ENCODE results near the gene MPL.
"Not testable (repeated sequence)": the region's sequence is repeated elsewhere in the genome, so short reads cannot be mapped to it uniquely, and the experiment has no call there.

MPL gene

DNA sequence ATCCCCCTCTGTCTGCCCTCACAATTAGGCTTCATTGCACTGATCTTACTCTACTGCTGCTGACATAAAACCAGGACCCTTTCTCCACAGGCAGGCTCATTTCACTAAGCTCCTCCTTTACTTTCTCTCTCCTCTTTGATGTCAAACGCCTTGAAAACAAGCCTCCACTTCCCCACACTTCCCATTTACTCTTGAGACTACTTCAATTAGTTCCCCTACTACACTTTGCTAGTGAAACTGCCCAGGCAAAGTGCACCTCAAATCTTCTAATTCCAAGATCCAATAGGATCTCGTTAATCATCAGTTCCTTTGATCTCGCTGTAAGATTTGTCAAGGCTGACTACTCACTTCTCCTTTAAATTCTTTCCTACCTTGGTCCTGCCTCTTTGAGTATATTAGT, 15.3 kb downstream of the MPL start:
- FAIRE-seq (no peak), DNase-seq (ENCODE audit: low spot score) (no peak)

- FAIRE-seq (no peak), DNase-seq (ENCODE audit: low spot score) (no peak)
Measured at GRCh38 chr1:43354471-43354870, 16.9 kb downstream of the MPL start.

DNA sequence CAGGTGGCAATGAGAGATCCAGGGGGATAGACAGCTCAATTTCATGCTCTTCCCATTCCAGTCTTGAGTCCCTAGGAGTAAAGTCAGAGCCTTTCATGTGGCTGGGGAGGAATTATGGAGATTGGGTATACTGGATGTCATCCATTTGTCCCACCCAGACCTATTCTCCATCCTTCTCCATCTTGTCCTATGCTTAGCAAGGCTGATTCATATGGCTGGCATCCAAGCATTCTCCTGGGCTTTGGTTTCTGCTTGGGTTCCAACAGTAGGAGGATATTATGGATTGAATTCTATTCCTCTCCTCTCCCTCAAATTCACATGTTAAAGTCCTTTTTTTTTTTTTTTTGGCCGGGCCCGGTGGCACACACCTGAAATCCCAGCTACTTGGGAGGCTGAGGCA, 17.3 kb downstream of the MPL start:
- FAIRE-seq (no peak), DNase-seq (ENCODE audit: low spot score) (no peak)

DNA sequence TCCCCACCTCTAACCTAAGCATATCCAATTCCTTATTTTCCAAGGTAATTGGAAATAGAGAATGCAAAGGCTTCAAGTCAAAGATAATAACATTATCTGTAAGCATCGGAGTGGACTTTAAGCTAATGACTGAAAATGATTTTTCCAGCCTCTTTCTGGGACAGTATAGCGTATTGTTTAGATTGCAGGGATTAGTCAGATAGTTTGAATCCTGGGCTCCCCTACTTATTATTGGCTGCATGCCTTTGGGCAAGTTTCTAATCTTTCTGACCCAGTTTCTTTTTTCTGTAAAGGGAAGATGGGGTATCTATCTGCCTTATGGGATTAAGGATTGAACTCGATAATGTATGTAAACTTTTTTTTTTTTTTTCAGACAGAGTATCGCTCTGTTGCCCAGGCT, 19.6 kb downstream of the MPL start:
- DNase-seq (ENCODE audit: low spot score): no peak
- no peak for FAIRE-seq

- no peak for FAIRE-seq
Measured at GRCh38 chr1:43358121-43358745, 20.6 kb downstream of the MPL start.

DNA sequence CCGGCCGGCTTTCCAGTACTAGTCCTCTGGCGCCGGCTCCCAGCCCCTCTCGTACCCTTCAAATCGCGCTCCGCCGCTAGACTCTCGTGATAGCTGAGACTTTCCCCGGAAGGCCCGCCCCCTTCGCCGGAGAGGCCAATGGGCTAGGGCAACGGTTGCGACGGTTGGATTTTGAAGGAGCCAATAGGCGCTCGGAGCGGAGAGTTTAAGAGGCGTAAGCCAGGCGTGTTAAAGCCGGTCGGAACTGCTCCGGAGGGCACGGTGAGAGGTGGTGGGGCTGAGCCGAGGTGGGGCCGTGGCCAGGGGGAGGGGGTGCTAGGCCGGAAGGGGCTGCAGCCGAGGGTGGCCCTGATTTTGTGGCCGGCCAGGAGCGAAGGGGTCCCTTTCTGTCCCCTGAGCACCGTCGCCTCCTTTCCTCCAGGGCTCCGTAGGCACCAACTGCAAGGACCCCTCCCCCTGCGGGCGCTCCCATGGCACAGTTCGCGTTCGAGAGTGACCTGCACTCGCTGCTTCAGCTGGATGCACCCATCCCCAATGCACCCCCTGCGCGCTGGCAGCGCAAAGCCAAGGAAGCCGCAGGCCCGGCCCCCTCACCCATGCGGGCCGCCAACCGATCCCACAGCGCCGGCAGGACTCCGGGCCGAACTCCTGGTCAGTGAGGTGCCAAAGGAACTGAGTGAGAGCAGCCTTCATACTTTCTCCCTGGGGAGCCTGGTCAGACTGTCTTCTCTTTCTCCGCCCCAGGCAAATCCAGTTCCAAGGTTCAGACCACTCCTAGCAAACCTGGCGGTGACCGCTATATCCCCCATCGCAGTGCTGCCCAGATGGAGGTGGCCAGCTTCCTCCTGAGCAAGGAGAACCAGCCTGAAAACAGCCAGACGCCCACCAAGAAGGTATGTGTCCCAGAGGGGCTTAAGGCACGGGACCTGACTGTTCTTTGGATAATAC, 21.4 kb downstream of the MPL start, which contains the start of gene CDC20:
Gene CDC20, plus strand, starts transcription at position 236 of the 948 bp plus-strand sequence. Its CDS starts 235 bp downstream, at position 471.
- peak; percentile 83 for FAIRE-seq
- peak; percentile 95 for DNase-seq (ENCODE audit: low spot score)

More at GRCh38 chr1:43358121-43358745, 20.6 kb downstream of the MPL start:
- peak; percentile 39 for DNase-seq (ENCODE audit: low spot score)

GRCh38 chr1:43359696-43360095, 22.1 kb downstream of the MPL start:
- FAIRE-seq (no peak), DNase-seq (ENCODE audit: low spot score) (peak; percentile 48)

DNA sequence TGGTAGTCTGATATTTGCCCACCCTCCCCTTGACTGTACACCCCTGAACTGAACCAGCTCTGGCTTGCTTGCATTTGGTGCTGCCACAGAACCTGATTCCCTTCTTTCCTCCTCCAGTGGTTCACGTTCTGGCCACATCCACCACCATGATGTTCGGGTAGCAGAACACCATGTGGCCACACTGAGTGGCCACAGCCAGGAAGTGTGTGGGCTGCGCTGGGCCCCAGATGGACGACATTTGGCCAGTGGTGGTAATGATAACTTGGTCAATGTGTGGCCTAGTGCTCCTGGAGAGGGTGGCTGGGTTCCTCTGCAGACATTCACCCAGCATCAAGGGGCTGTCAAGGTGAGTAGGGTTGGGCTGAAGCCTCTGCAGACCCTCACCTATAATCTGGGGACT, 23.0 kb downstream of the MPL start:
- no peak for FAIRE-seq
- no peak for DNase-seq (ENCODE audit: low spot score)

DNA sequence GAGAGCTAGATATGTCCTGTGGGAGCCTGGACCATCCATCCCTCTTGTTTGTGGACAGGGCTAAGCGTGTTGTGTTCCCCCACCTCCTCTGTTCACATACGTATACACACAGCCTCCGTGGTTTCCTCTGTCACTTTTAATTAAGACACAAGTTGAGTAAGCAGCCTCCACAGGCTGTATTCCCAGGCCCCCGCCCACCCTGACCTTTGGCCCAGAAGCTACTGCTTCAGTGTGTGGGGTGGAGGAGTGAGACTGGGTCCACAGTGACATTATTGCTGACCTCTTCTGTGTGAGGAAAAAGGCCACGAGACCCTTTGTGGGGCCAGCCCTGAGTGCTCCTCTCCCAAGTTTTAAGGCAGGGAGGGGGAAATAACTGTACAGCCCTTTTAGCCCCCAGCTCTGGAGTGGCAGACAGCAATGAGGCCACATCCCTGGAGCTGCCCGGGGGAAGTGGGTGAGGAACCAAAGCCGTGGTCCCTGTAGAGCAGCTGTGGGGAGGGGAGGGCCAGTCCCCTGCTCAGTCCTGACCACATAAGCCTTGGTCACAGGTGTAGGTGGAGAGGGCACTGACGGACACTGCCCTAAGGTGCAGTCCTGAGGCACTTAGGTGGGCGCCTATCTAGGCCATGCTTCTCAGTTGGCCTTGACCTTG, 25.8 kb downstream of the MPL start:
- FAIRE-seq (no peak), DNase-seq (ENCODE audit: low spot score) (peak; percentile 23)

DNA sequence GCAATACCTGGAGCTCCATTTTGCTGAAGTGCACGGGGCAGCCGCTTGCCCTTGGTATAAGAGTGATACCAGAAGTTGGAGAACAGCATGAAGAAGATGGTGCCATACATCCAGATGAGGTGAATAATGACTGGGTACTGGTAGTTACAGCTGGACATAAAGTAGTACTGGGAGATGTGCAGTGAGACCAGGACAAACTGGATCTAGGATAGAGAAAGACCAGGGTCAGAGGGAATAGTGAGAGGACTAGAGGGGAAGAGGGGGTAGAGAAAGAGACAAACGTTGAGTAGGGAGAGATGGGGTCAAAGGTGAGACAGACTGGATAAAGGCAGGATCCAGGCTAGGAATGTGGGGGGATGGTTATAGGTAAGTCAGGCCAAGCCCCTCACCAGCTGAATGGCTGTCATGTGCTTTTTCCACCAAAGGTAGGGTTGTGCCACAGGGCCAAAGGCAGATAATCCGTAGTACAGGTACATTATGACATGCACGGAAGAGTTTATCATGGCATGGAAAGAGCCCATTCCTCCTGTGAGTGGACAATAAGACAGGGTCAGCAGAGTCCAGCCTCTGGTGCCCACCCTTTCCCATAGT, 26.4 kb downstream of the MPL start:
- DNase-seq (ENCODE audit: low spot score) (no peak), FAIRE-seq (no peak)

- FAIRE-seq (no peak), DNase-seq (ENCODE audit: low spot score) (no peak)
Measured at GRCh38 chr1:43365678-43366077, 28.1 kb downstream of the MPL start.

DNA sequence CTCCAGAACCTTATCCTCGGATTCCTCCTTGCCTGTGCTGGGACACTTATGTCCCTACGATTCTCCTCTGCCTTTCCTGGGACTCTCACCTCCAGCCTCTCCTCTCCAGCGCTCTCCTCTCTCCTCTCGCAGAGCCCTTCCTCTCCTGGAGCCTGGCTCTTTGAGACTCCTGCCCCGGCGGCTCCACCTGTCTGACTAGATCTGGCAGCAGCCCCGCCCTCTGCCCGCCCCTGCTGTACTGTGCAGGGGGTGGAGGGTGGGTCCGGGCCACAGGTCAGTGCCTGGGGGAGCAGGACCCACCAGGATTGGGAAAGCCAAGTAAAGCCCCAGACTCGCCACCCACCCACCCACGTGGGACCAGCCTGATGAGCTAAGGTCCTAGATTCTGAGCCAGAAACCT, 28.6 kb downstream of the MPL start:
- no peak for FAIRE-seq
- DNase-seq (ENCODE audit: low spot score): no peak

GRCh38 chr1:43366601-43367025, 29.0 kb downstream of the MPL start:
- FAIRE-seq: no peak
- no peak for DNase-seq (ENCODE audit: low spot score)

- FAIRE-seq (no peak), DNase-seq (ENCODE audit: low spot score) (no peak)
Measured at GRCh38 chr1:43367026-43367903, 29.6 kb downstream of the MPL start.

DNA sequence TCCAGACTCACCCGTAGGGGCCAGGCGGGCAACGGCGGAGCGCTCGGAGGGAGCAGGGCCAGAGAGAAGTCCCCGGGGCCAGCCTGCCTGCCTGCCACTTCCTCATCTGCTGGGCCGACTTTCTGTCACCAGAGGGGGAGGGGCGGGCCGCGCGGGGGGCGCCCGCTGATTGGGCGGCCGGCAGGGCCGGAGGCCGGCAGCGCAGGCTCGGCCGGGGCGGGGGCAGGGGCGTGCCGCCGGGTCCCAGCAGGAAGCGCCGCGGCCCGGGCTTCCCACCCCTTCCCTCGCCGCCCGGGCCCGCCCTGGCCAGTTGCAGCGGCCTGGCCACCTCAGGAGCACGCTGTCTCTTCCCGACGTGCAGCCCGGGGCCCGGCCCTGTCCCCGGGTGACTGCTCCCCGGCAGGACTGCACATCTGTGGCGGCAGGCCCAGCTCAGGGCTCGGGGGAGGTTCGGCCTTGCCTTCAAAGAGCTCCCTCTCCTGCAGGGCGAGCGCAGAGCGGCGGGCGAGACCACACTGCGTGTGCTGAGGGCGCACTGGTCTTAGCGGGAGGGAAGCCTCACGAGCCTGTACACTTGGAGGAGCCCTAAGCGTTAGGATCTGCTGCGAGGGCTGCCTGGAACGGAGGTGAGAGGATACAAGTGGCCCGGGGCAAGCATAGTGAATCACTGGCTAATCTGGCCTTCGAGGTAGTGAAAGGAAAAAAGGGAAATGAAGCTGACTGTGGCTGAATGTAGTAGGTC, 30.5 kb downstream of the MPL start, which contains the start of gene ELOVL1:
Gene ELOVL1, minus strand, starts transcription at position 108 of the 742 bp plus-strand sequence. CDS start 2,402 bp downstream, outside the sequence.
- FAIRE-seq: no peak
- DNase-seq (ENCODE audit: low spot score): peak; percentile 77

DNA sequence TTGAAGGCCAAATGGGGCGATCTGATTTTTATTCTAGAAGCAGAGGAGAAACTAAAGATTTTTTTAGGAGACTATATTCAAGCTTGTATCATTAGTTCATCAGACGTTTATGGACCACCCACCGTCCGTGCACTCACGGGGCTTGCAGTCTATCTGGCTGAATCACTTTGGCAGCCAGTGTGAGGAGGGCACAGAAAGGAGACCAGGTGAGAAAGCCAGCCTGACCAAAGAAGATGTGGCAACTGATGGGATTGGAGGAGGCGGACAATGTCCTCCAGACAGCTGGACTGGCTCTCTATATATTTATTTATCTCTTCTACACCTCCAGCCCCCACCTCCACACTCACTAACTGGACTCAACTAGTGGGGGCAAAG, 31.0 kb downstream of the MPL start:
- DNase-seq (ENCODE audit: low spot score): peak; percentile 36
- FAIRE-seq: no peak

GRCh38 chr1:43369779-43370178, 32.2 kb downstream of the MPL start:
- DNase-seq (ENCODE audit: low spot score); FAIRE-seq: not testable (repeated sequence)

- FAIRE-seq: no peak
- DNase-seq (ENCODE audit: low spot score): no peak
Measured at GRCh38 chr1:43370564-43370963, 32.9 kb downstream of the MPL start.

GRCh38 chr1:43372172-43372571, 34.6 kb downstream of the MPL start:
- DNase-seq (ENCODE audit: low spot score) (peak; percentile 57), FAIRE-seq (no peak)
